ENCODE data around the gene GGA2.
"Not testable (repeated sequence)": the region's sequence is repeated elsewhere in the genome, so short reads cannot be mapped to it uniquely, and the experiment has no call there.

The GGA2 gene

GRCh38 chr16:23524886-23525285, 14.6 kb upstream of the GGA2 start:
- no peak for DNase-seq (ENCODE audit: low read depth in 2 of 2)

GRCh38 chr16:23523876-23524385, 13.6 kb upstream of the GGA2 start:
- no peak for DNase-seq (ENCODE audit: low read depth in 2 of 2)

GRCh38 chr16:23523321-23523720, 13.0 kb upstream of the GGA2 start:
- no peak for DNase-seq (ENCODE audit: low read depth in 2 of 2)

GRCh38 chr16:23521965-23522364, 11.7 kb upstream of the GGA2 start:
- DNase-seq (ENCODE audit: low read depth in 2 of 2): no peak

GRCh38 chr16:23521037-23521743, 10.9 kb upstream of the GGA2 start:
- no peak for DNase-seq (ENCODE audit: low read depth in 2 of 2)

GRCh38 chr16:23520500-23520899, 10.2 kb upstream of the GGA2 start:
- no peak for DNase-seq (ENCODE audit: low read depth in 2 of 2)

GRCh38 chr16:23519282-23519681, 9.0 kb upstream of the GGA2 start:
- no peak for DNase-seq (ENCODE audit: low read depth in 2 of 2)

- no peak for DNase-seq (ENCODE audit: low read depth in 2 of 2)
Measured at GRCh38 chr16:23518435-23518891, 8.2 kb upstream of the GGA2 start.

GRCh38 chr16:23516366-23517137, 6.3 kb upstream of the GGA2 start:
- DNase-seq (ENCODE audit: low read depth in 2 of 2): no peak

GRCh38 chr16:23515881-23516280, 5.6 kb upstream of the GGA2 start:
- DNase-seq (ENCODE audit: low read depth in 2 of 2): no peak

GRCh38 chr16:23514381-23515152, 4.3 kb upstream of the GGA2 start:
- DNase-seq (ENCODE audit: low read depth in 2 of 2): no peak

- DNase-seq (ENCODE audit: low read depth in 2 of 2): no peak
Measured at GRCh38 chr16:23512168-23512695, 1.9 kb upstream of the GGA2 start.

GRCh38 chr16:23511731-23512130, 1.4 kb upstream of the GGA2 start:
- no peak for DNase-seq (ENCODE audit: low read depth in 2 of 2)

GRCh38 chr16:23510915-23511270, 599 bp upstream of the GGA2 start:
- DNase-seq (ENCODE audit: low read depth in 2 of 2): not testable (repeated sequence)

GRCh38 chr16:23509782-23510163, 521 bp downstream of the GGA2 start:
- no peak for DNase-seq (ENCODE audit: low read depth in 2 of 2)

GRCh38 chr16:23509441-23509754, 896 bp downstream of the GGA2 start:
- no peak for DNase-seq (ENCODE audit: low read depth in 2 of 2)

- DNase-seq (ENCODE audit: low read depth in 2 of 2): no peak
Measured at GRCh38 chr16:23508589-23509440, 1.5 kb downstream of the GGA2 start.

GRCh38 chr16:23506606-23506994, 3.7 kb downstream of the GGA2 start:
- DNase-seq (ENCODE audit: low read depth in 2 of 2): no peak

GRCh38 chr16:23505671-23506605, 4.4 kb downstream of the GGA2 start:
- no peak for DNase-seq (ENCODE audit: low read depth in 2 of 2)

- DNase-seq (ENCODE audit: low read depth in 2 of 2): no peak
Measured at GRCh38 chr16:23505180-23505665, 5.1 kb downstream of the GGA2 start.

Data from stimulated activated CD8-positive, alpha-beta memory T cell treated with anti-CD3 and anti-CD28 coated beads, Interleukin-7, amount 100 ng/mL, for 1 hour (primary cell).